ENCODE results near the gene TNNT3. TPM values are rescaled to one million over a fixed set of nuclear protein-coding genes. Genes with fewer than 3 reads are reported as not detected.

The TNNT3 gene
- total RNA-seq, 1 experiment from 2014 or later: 0.71 TPM

GRCh38 chr11:1894759-1895158 is 24.7 kb upstream of the TNNT3 start (continued):
- TF ChIP-seq ATF3 (IDR thresholded peaks at IDR 0.05) (no peak), MAX (IDR thresholded peaks at IDR 0.05) (no peak), YY1 (IDR thresholded peaks at IDR 0.05; ENCODE audit: extremely low read depth, insufficient replicate concordance, low read depth, low read length) (no peak), EZH2 (IDR thresholded peaks at IDR 0.05) (no peak), CBX3 (IDR thresholded peaks at IDR 0.05; ENCODE audit: low read depth) (no peak), ELF1 (IDR thresholded peaks at IDR 0.05; ENCODE audit: borderline replicate concordance, low read depth) (no peak), CEBPB (IDR thresholded peaks at IDR 0.05; ENCODE audit: low read depth) (no peak), SIN3A (IDR thresholded peaks at IDR 0.05; ENCODE audit: low read depth) (no peak), JUND (IDR thresholded peaks at IDR 0.05) (no peak), SP1 (IDR thresholded peaks at IDR 0.05; ENCODE audit: low read depth) (no peak), FOSL1 (IDR thresholded peaks at IDR 0.05; ENCODE audit: low read depth) (no peak), ZBTB33 (IDR thresholded peaks at IDR 0.05; ENCODE audit: extremely low read depth, insufficient replicate concordance, low read length) (no peak)

- DNase-seq (ENCODE audit: low read depth, low spot score) (no peak), ATAC-seq (no peak)
- ChIA-PET RAD21 (ENCODE audit: low non-redundant PET in 1 of 2, low total read pairs in 2 of 2, uncharacterized antibody in 2 of 2, unreplicated experiment in 2 of 2) (no interaction called here), CTCF (no interaction called here), POLR2A (no interaction called here)
- no peak overlapping the region for H3K4me2 ChIP-seq (ENCODE audit: low read length)
- no peak overlapping the region for H3K9ac ChIP-seq (ENCODE audit: low read length)
- no peak overlapping the region for H3K4me3 ChIP-seq (replicated peaks in 1 of 2; ENCODE audit: low read depth in 1 of 2, low read length in 2 of 2)
- BruUV-seq (replicated peaks): no TSS peak
- no peak overlapping the region for H2AFZ ChIP-seq (ENCODE audit: low read depth, low read length, poor library complexity, severe bottlenecking)
- no peaks in the 10 kb centered on the region for H4K20me1 ChIP-seq (ENCODE audit: insufficient read depth)
- no peak overlapping the region for H3K27ac ChIP-seq (ENCODE audit: low read depth, low read length)
- no peak for TF ChIP-seq SIN3A (IDR thresholded peaks at IDR 0.05; ENCODE audit: low read depth)
- no peak for TF ChIP-seq ZFX (IDR thresholded peaks at IDR 0.05)
- no peak for TF ChIP-seq ELF1 (IDR thresholded peaks at IDR 0.05; ENCODE audit: borderline replicate concordance, low read depth)
- TF ChIP-seq MAX (IDR thresholded peaks at IDR 0.05): no peak
- TF ChIP-seq CEBPB (IDR thresholded peaks at IDR 0.05; ENCODE audit: low read depth): no peak
- no peak for TF ChIP-seq POLR2AphosphoS5 (IDR thresholded peaks at IDR 0.05; ENCODE audit: low read depth, low read length)
- no peak for TF ChIP-seq FOSL1 (IDR thresholded peaks at IDR 0.05; ENCODE audit: low read depth)
- TF ChIP-seq EZH2phosphoT487 (IDR thresholded peaks at IDR 0.05; ENCODE audit: borderline replicate concordance): no peak
- TF ChIP-seq CTCF (IDR thresholded peaks at IDR 0.05 in 2 of 3, conservative IDR thresholded peaks at IDR 0.05 in 1 of 3; ENCODE audit: borderline replicate concordance in 1 of 3, insufficient read depth in 1 of 3, low read depth in 2 of 3, low read length in 2 of 3): no peak
- TF ChIP-seq CBX3 (IDR thresholded peaks at IDR 0.05; ENCODE audit: low read depth): no peak
- TF ChIP-seq YY1 (IDR thresholded peaks at IDR 0.05; ENCODE audit: extremely low read depth, insufficient replicate concordance, low read depth, low read length): no peak
- TF ChIP-seq RAD21 (IDR thresholded peaks at IDR 0.05; ENCODE audit: low read depth): no peak
- H3K9me2 ChIP-seq (ENCODE audit: insufficient read depth): no peaks in the 10 kb centered on the region
- no peaks in the 10 kb centered on the region for H3K79me2 ChIP-seq (ENCODE audit: insufficient read depth, low read length)
- no peaks in the 10 kb centered on the region for H3K4me1 ChIP-seq (ENCODE audit: control insufficient read depth in 1 of 2, insufficient read depth in 2 of 2, low read length in 2 of 2)
- H3K9me3 ChIP-seq (ENCODE audit: control insufficient read depth in 1 of 2, insufficient read depth in 1 of 2, low read depth in 1 of 2, low read length in 2 of 2): no peaks in the 10 kb centered on the region
- H3K27me3 ChIP-seq (ENCODE audit: insufficient read depth, low read length): peaks cover 21% of the 10 kb centered on the region
- intact Hi-C loops (cut with micrococcal nuclease): loop anchor here (10.0 kb wide), 1 partner anchor 48 kb away; the partner anchor contains the start of gene MRPL23
- no peaks in the 10 kb centered on the region for H3K36me3 ChIP-seq (ENCODE audit: control insufficient read depth in 1 of 2, insufficient read depth in 2 of 2, low read length in 2 of 2)
Measured at GRCh38 chr11:1896468-1896867, 23.0 kb upstream of the TNNT3 start.
